Measurements from ENCODE around the gene FAM227A. TPM values are rescaled to one million over a fixed set of nuclear protein-coding genes. Genes with fewer than 3 reads are reported as not detected.
A peak's percentile ranks its signal among the peaks of the same experiment; 100 is the strongest.

Gene FAM227A
- total and polyA plus RNA-seq, 8 donors = 1.5 to 8.8 (median 4.6) TPM

DNA sequence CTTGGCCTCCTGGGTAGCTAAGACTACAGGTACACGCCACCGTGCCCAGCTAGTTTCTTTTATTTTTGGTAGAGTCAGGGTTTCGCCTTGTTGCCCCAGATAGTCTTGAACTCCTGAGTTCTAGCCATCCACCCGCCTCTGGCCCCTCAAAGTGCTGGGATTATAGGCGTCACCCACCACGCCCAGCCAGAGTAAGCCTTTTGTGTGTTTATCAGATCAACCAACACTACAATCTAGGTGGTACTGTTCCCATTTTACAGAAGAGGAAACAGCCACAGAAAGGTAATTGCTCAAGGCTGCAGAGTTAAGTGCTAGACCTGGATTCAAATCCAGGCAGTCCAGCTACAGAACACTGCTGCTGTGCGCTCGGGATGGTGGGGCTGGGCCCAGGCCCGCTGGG, 28.7 kb upstream of the FAM227A start:
- Histone ChIP-seq H3K27ac (no peak overlapping the region), H3K4me3 (no peak overlapping the region), H3K36me3 (peaks cover 0 to 64% of the 10 kb centered on the region in 2 donors), H3K4me1 (peaks cover 8 to 17% of the 10 kb centered on the region in 2 donors), H3K27me3 (no peaks in the 10 kb centered on the region), H3K9me3 (no peaks in the 10 kb centered on the region)
- ATAC-seq (no peak), DNase-seq (no peak)
- no peak for TF ChIP-seq CTCF (IDR thresholded peaks at IDR 0.05)
- intact Hi-C loops (cut with DNase I) = no loop called here

GRCh38 chr22:38681582-38682335, 25.6 kb upstream of the FAM227A start, which contains the start of gene TOMM22:
TOMM22 (plus strand) TSS chr22:38681957; CDS start chr22:38681979, 22 bp downstream.
- intact Hi-C loops (cut with DNase I) = no loop called here
- peak within 1 kb of the TSS; percentile 81 to 100 for H3K4me3 ChIP-seq
- DNase-seq (peak; percentile 81 to 99 (median 90)), ATAC-seq (peak; percentile 99)
- peaks cover 0 to 36% of the 10 kb centered on the region in 2 donors for H3K36me3 ChIP-seq
- no peaks in the 10 kb centered on the region for H3K9me3 ChIP-seq
- H3K27ac ChIP-seq = peak within 1 kb of the TSS; percentile 51 to 72
- peak; percentile 36 for TF ChIP-seq CTCF (IDR thresholded peaks at IDR 0.05)
- no peaks in the 10 kb centered on the region for H3K27me3 ChIP-seq
- H3K4me1 ChIP-seq = peaks cover 8 to 17% of the 10 kb centered on the region in 2 donors

DNA sequence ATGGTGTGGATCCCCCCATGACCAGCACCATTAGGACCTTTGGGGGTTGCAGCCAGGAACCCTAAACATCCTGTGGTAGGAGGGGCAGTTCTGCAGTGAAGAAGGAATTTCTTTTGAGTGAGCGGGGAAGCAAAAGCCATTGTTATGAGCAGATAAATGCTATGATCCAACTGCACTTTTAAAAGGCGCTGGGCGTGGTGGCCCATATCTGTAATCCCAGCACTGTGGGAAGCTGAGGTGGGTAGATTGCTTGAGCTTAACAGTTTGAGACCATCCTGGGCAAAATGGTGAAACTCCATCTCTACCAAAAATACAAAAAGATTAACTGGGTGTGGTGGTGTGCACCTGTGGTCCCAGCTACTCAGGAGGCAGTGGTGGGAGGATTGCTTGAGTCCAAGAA, 19.6 kb upstream of the FAM227A start:
- no peak for TF ChIP-seq CTCF (IDR thresholded peaks at IDR 0.05)
- ATAC-seq (no peak), DNase-seq (no peak)
- peaks cover 0 to 30% of the 10 kb centered on the region in 2 donors for H3K36me3 ChIP-seq
- intact Hi-C loops (cut with DNase I) = no loop called here
- H3K4me1 ChIP-seq = no peaks in the 10 kb centered on the region
- H3K4me3 ChIP-seq = no peak overlapping the region
- H3K27me3 ChIP-seq = no peaks in the 10 kb centered on the region
- H3K27ac ChIP-seq = no peak overlapping the region
- no peaks in the 10 kb centered on the region for H3K9me3 ChIP-seq

GRCh38 chr22:38674888-38675287, 18.7 kb upstream of the FAM227A start:
- H3K4me1 ChIP-seq = no peaks in the 10 kb centered on the region
- H3K27me3 ChIP-seq = no peaks in the 10 kb centered on the region
- DNase-seq (no peak), ATAC-seq (no peak)
- intact Hi-C loops (cut with DNase I) = no loop called here
- no peaks in the 10 kb centered on the region for H3K9me3 ChIP-seq
- H3K4me3 ChIP-seq = no peak overlapping the region
- no peak overlapping the region for H3K27ac ChIP-seq
- peaks cover 0 to 33% of the 10 kb centered on the region in 2 donors for H3K36me3 ChIP-seq
- TF ChIP-seq CTCF (IDR thresholded peaks at IDR 0.05) = no peak

DNA sequence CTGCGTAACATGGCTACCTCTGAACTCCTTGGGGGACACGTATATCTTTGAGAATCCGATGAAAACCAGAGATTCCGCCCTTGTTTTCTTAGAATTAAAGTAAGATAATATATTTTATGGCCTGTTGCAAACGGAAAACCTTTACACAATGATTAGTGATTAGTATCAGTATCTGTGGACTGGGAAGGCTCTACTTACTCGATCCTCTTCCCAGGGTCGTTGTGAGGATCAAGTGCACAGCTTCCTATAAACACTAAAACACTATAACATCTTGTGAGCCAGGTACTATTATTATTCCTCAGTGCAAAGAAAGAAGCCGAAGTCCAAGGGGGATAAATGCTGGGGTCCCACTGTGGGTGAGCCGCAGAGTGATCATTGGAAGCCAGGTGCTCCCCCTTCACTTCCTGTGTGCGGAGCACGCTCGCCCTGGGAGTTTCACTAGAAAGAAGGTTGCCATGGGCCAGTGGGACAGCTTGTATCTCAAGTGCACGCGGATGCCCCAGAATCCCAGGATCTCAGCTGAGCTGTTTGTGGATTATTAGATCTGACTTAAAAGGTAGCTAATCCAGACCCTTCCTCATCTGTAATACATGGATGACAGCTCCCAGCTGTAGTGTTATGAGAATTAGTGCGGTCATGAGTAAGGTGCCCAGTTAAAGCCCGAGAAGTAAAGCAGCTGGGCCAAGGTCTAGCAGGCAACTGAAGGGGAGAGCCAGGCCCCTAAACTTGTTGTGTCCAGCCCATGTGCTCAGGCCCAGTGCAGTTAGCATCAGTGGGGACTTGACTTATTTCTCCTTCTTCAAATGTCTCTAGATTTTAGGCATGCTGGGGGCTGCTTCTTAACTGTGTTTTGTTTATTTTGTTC, 1.1 kb upstream of the FAM227A start:
- H3K27ac ChIP-seq = peak overlapping the region in 1 of 2 donors; percentile 84
- no peak for TF ChIP-seq CTCF (IDR thresholded peaks at IDR 0.05)
- H3K27me3 ChIP-seq = no peaks in the 10 kb centered on the region
- ATAC-seq (peak; percentile 37), DNase-seq (peak in 2 of 4 donors; percentile 0 to 25)
- H3K4me3 ChIP-seq = peak overlapping the region; percentile 83 to 87
- no peaks in the 10 kb centered on the region for H3K9me3 ChIP-seq
- no peaks in the 10 kb centered on the region for H3K36me3 ChIP-seq
- H3K4me1 ChIP-seq = peaks cover 5 to 16% of the 10 kb centered on the region in 2 donors
- intact Hi-C loops (cut with DNase I) = no loop called here
